ENCODE results near the gene SLC15A5. TPM values are rescaled to one million over a fixed set of nuclear protein-coding genes. Genes with fewer than 3 reads are reported as not detected.

Gene SLC15A5
- total RNA-seq, 1 experiment from 2014 or later: not detected

GRCh38 chr12:16218934-16219751, 58.3 kb downstream of the SLC15A5 start:
- Histone ChIP-seq H3K27ac (ENCODE audit: low read length) (no peak overlapping the region), H3K9me3 (ENCODE audit: control insufficient read depth, insufficient read depth, low read depth, low read length) (no peaks in the 10 kb centered on the region), H3K4me1 (ENCODE audit: control insufficient read depth, insufficient read depth, low read length) (no peaks in the 10 kb centered on the region), H3K27me3 (ENCODE audit: control insufficient read depth, insufficient read depth, low read length) (no peaks in the 10 kb centered on the region), H3K36me3 (ENCODE audit: control insufficient read depth, insufficient read depth, low read length) (no peaks in the 10 kb centered on the region), H3K4me3 (ENCODE audit: low read depth in 2 of 2, low read length in 2 of 2) (no peak overlapping the region)
- in situ Hi-C loops (cut with HindIII; ENCODE audit: low pct_unique_long_range_greater_than_20kb, low sequenced_read_pairs): no loop called here
- BruUV-seq (replicated peaks): no TSS peak
- CTCF ChIA-PET: no interaction called here
- DNase-seq (ENCODE audit: low read depth, low spot score): no peak
- POLR2A ChIA-PET: no interaction called here
- no peak for ATAC-seq
- intact Hi-C loops (cut with micrococcal nuclease; ENCODE audit: unreplicated experiment): no loop called here
- no peak for TF ChIP-seq TCF7L2 (IDR thresholded peaks at IDR 0.05; ENCODE audit: low read depth, low read length)
- TF ChIP-seq SIN3A (IDR thresholded peaks at IDR 0.05; ENCODE audit: borderline replicate concordance, insufficient read depth, low read depth, low read length): no peak
- no peak for TF ChIP-seq CTCF (IDR thresholded peaks at IDR 0.05)
- TF ChIP-seq REST (IDR thresholded peaks at IDR 0.05; ENCODE audit: insufficient read depth in 1 of 2, low read depth in 2 of 2, low read length in 1 of 2): no peak
- TF ChIP-seq POLR2AphosphoS5 (IDR thresholded peaks at IDR 0.05; ENCODE audit: low read depth, low read length): no peak

GRCh38 chr12:16218234-16218633, 59.3 kb downstream of the SLC15A5 start:
- CTCF ChIA-PET: no interaction called here
- POLR2A ChIA-PET: no interaction called here
- no peak overlapping the region for H3K4me3 ChIP-seq (ENCODE audit: low read depth in 2 of 2, low read length in 2 of 2)
- no peak for TF ChIP-seq REST (IDR thresholded peaks at IDR 0.05; ENCODE audit: insufficient read depth in 1 of 2, low read depth in 2 of 2, low read length in 1 of 2)
- no peak for TF ChIP-seq TCF7L2 (IDR thresholded peaks at IDR 0.05; ENCODE audit: low read depth, low read length)
- no peak for TF ChIP-seq POLR2AphosphoS5 (IDR thresholded peaks at IDR 0.05; ENCODE audit: low read depth, low read length)
- TF ChIP-seq CTCF (IDR thresholded peaks at IDR 0.05): no peak
- no peak for TF ChIP-seq SIN3A (IDR thresholded peaks at IDR 0.05; ENCODE audit: borderline replicate concordance, insufficient read depth, low read depth, low read length)
- no peak overlapping the region for H3K27ac ChIP-seq (ENCODE audit: low read length)
- no peaks in the 10 kb centered on the region for H3K36me3 ChIP-seq (ENCODE audit: control insufficient read depth, insufficient read depth, low read length)
- in situ Hi-C loops (cut with HindIII; ENCODE audit: low pct_unique_long_range_greater_than_20kb, low sequenced_read_pairs) (no loop called here), intact Hi-C loops (cut with micrococcal nuclease; ENCODE audit: unreplicated experiment) (no loop called here)
- DNase-seq (ENCODE audit: low read depth, low spot score): no peak
- H3K4me1 ChIP-seq (ENCODE audit: control insufficient read depth, insufficient read depth, low read length): no peaks in the 10 kb centered on the region
- no peaks in the 10 kb centered on the region for H3K9me3 ChIP-seq (ENCODE audit: control insufficient read depth, insufficient read depth, low read depth, low read length)
- no peaks in the 10 kb centered on the region for H3K27me3 ChIP-seq (ENCODE audit: control insufficient read depth, insufficient read depth, low read length)
- no TSS peak for BruUV-seq (replicated peaks)
- ATAC-seq: no peak
